Stomach (tissue), 9 donors: Measurements from ENCODE around the gene C5orf63. TPM values are rescaled to one million over a fixed set of nuclear protein-coding genes. Genes with fewer than 3 reads are reported as not detected.

Experiments
- DNase-seq, 2 donors: peaks; one replicate each; pipeline versions ENCODE4 v3.0.0 to v3.0.0-alpha.2; 2013 to 2019
- H3K27ac ChIP-seq, 5 donors: fragments of 200-600 bp in 4 of 5; sonication (generic) in 4 of 5; one replicate each; pipeline ENCODE4 v1.5.1; 2013 to 2019; ENCODE audit warnings: mild to moderate bottlenecking in 1 of 5, moderate library complexity in 1 of 5
- H3K27me3 ChIP-seq, 3 donors: fragments of 200-600 bp; sonication (generic); one replicate each; pipeline ENCODE4 v1.5.1; 2017 to 2019; ENCODE audit warnings: mixed run types in 1 of 3
- H3K36me3 ChIP-seq, 4 donors: fragments of 200-600 bp; sonication (generic); 1 replicate in 3 of 4; 2 replicates in 1 of 4; pipeline ENCODE4 v1.5.1; 2016 to 2019
- H3K4me1 ChIP-seq, 4 donors: fragments of 200-600 bp; sonication (generic); one replicate each; pipeline ENCODE4 v1.5.1; 2016 to 2019
- H3K4me3 ChIP-seq, 4 donors: fragments of 200-600 bp; sonication (generic) in 3 of 4; one replicate each; pipeline ENCODE4 v1.5.1; 2016 to 2019; ENCODE audit warnings: mild to moderate bottlenecking in 1 of 4
- H3K9me3 ChIP-seq, 4 donors: fragments of 200-600 bp; sonication (generic); one replicate each; pipeline ENCODE4 v1.5.1; 2016 to 2019
- EP300 ChIP-seq: sonication (generic); formaldehyde crosslinking; IDR thresholded peaks from one replicate; pipeline ENCODE4 v1.6.1; 2017; ENCODE audit warnings: antibody characterized with exemption
- POLR2A ChIP-seq, 4 donors: fragments of 450-650 bp; IDR thresholded peaks; one replicate each; pipeline ENCODE4 v1.6.1; 2016; ENCODE audit warnings: antibody characterized with exemption in 4 of 4, control low read depth in 2 of 4, mild to moderate bottlenecking in 1 of 4, moderate library complexity in 1 of 4
- POLR2AphosphoS5 ChIP-seq, 3 donors: sonication (generic); formaldehyde crosslinking; IDR thresholded peaks; one replicate each; pipeline ENCODE4 v1.6.1; 2016; ENCODE audit warnings: antibody characterized with exemption in 3 of 3
- WGBS, 5 donors: extraction: QIAGEN DNeasy Blood & Tissue Kit in 3 of 5; methylation state at CpG; one replicate each; pipeline versions ENCODE4 v1.1.5 to v1.1.7; 2013 to 2018; 5-methylcytosine and 5-hydroxymethylcytosine counted together
- intact Hi-C: fragments of 100-400 bp; cut with DNase I; formaldehyde crosslinking; loops from one replicate; pipeline ENCODE4 v1.15.1; 2023; ENCODE audit warnings: low total_unique reads
- polyA plus RNA-seq, 3 donors: library from polyadenylated mRNA; stranded (reverse); fragments of 200-250 nt; gene quantifications; one replicate each; pipeline ENCODE4 v1.2.3, GENCODE V29; 2013
- total RNA-seq, 5 donors: library from RNA; depleted of rRNA; stranded (reverse); fragments of >200 nt; gene quantifications; one replicate each; pipeline versions ENCODE4 v1.1.0 to v1.2.3, GENCODE V29; 2014 to 2016
- TF ChIP-seq, protein P1 (sequence below), 7 experiments: fragments of 450-650 bp in 4 of 7; fragments of 200-600 bp in 3 of 7; sonication (generic) in 3 of 7; IDR thresholded peaks; one replicate each; pipeline ENCODE4 v1.5.1; 2016 to 2019; ENCODE audit warnings: antibody characterized with exemption in 7 of 7, control low read depth in 2 of 7, mild to moderate bottlenecking in 1 of 7
- donor health status: healthy with polysubstance abuse.
- donor health status: Bipolar disorder and iron deficiency.
- donor health status: healthy.

C5orf63 gene
- total and polyA plus RNA-seq, 8 donors, result 0.45 to 16.8 (median 5.0) TPM

DNA sequence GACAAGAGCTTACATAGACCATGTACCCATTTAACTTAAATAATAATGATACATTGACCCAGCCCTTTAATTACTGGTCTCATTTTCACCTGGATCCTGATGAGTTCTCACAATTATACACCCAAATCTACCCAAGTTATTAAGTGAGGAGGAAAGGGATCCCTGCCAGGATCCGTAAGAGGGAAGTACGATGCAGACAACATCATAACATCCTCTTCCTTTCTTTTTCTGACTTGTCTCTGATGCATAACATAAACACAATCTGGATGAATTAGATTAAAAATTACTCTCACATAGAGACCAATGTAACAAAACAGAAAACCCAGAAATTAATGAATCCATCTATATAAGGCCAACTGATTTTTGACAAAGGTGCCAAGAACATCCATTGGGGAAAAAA, 59.9 kb downstream of the C5orf63 start:
- no peaks in the 10 kb centered on the region for H3K27me3 ChIP-seq
- H3K27ac ChIP-seq, result no peak overlapping the region
- H3K4me3 ChIP-seq, result no peak overlapping the region
- WGBS, 5 donors, result 65 to 94% (median 79%) methylated on average over 2 of the region's 2 CpGs
- H3K4me1 ChIP-seq, result peaks cover 0 to 4% (median 0%) of the 10 kb centered on the region in 4 donors
- no peaks in the 10 kb centered on the region for H3K36me3 ChIP-seq
- TF ChIP-seq POLR2AphosphoS5 (IDR thresholded peaks at IDR 0.05) (no peak), POLR2A (IDR thresholded peaks at IDR 0.05) (no peak)
- TF ChIP-seq, protein P1, sequence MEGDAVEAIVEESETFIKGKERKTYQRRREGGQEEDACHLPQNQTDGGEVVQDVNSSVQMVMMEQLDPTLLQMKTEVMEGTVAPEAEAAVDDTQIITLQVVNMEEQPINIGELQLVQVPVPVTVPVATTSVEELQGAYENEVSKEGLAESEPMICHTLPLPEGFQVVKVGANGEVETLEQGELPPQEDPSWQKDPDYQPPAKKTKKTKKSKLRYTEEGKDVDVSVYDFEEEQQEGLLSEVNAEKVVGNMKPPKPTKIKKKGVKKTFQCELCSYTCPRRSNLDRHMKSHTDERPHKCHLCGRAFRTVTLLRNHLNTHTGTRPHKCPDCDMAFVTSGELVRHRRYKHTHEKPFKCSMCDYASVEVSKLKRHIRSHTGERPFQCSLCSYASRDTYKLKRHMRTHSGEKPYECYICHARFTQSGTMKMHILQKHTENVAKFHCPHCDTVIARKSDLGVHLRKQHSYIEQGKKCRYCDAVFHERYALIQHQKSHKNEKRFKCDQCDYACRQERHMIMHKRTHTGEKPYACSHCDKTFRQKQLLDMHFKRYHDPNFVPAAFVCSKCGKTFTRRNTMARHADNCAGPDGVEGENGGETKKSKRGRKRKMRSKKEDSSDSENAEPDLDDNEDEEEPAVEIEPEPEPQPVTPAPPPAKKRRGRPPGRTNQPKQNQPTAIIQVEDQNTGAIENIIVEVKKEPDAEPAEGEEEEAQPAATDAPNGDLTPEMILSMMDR (IDR thresholded peaks at IDR 0.05), result no peak
- intact Hi-C loops, result no loop called here
- no peak for DNase-seq
- H3K9me3 ChIP-seq, result no peaks in the 10 kb centered on the region

DNA sequence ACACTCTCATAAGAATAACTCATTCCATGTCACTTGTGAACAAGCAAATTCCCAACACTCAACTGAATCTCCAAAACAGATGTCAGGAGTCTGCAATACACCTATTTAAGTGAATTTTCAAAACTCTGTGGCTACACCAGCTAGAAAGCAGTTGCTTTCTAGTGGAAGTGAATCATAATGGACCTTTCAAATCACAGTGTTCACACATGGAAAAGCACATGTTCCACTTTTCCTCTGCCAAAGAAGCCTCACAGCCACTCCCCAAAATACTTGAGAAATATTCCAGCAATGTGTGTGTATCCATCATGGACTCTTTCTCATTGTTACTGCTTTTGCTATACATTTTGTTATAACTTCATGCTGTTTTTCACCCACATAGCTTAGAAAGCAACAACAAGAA, 60.4 kb downstream of the C5orf63 start:
- H3K27ac ChIP-seq, result no peak overlapping the region
- intact Hi-C loops, result no loop called here
- no peaks in the 10 kb centered on the region for H3K27me3 ChIP-seq
- no peak for DNase-seq
- TF ChIP-seq, protein P1 (IDR thresholded peaks at IDR 0.05), result no peak
- TF ChIP-seq POLR2A (IDR thresholded peaks at IDR 0.05) (no peak), EP300 (no peak), POLR2AphosphoS5 (IDR thresholded peaks at IDR 0.05) (no peak)
- H3K4me3 ChIP-seq, result no peak overlapping the region
- H3K4me1 ChIP-seq, result peaks cover 0 to 4% (median 0%) of the 10 kb centered on the region in 4 donors
- no peaks in the 10 kb centered on the region for H3K36me3 ChIP-seq
- no peaks in the 10 kb centered on the region for H3K9me3 ChIP-seq

DNA sequence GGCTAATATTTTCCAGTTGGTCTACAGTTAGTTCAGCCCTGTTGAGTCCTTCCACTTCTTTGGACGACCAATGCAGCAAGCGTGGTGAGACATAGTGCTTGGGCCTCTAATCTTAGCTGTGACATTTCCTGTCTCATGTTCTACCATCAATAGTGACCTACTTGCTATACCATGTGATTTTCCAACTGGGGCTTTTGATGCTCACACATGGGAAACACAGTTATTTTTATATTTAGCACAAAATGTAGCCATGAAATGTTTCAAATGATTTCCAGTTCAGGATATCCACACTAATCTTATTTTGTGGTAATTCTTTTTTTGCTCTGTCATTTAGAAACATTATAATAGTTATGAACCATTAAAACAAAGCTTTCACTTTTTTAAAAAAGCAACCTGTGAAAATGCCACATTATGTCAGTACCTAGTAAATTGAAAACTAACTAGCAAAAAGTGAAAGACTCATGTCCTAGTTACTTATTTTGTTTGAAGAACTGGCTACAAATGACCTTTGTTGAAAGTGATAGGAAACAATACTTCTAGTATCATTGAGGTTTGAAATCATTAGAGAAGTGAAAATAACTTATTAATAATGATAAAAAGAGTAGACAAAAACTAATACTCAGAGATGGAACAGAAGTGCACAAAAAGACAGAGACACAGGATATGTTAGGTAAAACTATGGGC, 61.2 kb downstream of the C5orf63 start:
- H3K4me1 ChIP-seq, result peaks cover 0 to 4% (median 0%) of the 10 kb centered on the region in 4 donors
- intact Hi-C loops, result no loop called here
- H3K27ac ChIP-seq, result no peak overlapping the region
- no peak for DNase-seq
- H3K36me3 ChIP-seq, result no peaks in the 10 kb centered on the region
- H3K27me3 ChIP-seq, result no peaks in the 10 kb centered on the region
- TF ChIP-seq POLR2A (IDR thresholded peaks at IDR 0.05) (no peak), POLR2AphosphoS5 (IDR thresholded peaks at IDR 0.05) (no peak), EP300 (no peak)
- TF ChIP-seq, protein P1 (IDR thresholded peaks at IDR 0.05), result no peak
- WGBS, 5 donors, result 74 to 93% (median 84%) methylated on average over 2 of the region's 2 CpGs
- H3K9me3 ChIP-seq, result no peaks in the 10 kb centered on the region
- no peak overlapping the region for H3K4me3 ChIP-seq

DNA sequence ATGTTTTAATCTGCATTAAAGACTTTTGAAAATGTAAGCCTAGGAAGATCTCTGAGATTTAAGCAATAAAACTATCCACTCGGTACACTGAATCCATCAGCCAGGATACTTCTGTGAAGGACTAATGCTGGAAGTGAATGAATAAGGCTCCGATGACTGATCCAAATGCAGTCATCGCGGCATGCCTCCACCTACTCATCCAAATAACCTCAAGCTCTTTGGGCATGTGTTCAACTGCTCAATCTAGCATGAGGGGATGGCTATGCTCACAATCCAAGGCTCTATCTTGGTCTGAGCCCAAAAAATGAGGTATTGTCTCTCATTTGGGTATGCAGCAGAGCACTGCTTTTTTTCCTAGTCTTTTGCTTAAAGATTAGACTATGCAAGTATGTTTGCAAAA, 62.1 kb downstream of the C5orf63 start:
- no peaks in the 10 kb centered on the region for H3K27me3 ChIP-seq
- peaks cover 0 to 4% (median 0%) of the 10 kb centered on the region in 4 donors for H3K4me1 ChIP-seq
- H3K4me3 ChIP-seq, result no peak overlapping the region
- intact Hi-C loops, result no loop called here
- 77 to 92% (median 89%) methylated on average over 4 of the region's 4 CpGs for WGBS, 5 donors
- TF ChIP-seq POLR2A (IDR thresholded peaks at IDR 0.05), result no peak
- TF ChIP-seq, protein P1 (IDR thresholded peaks at IDR 0.05), result no peak
- TF ChIP-seq EP300, result no peak
- no peak for TF ChIP-seq POLR2AphosphoS5 (IDR thresholded peaks at IDR 0.05)
- H3K36me3 ChIP-seq, result no peaks in the 10 kb centered on the region
- H3K9me3 ChIP-seq, result no peaks in the 10 kb centered on the region
- no peak overlapping the region for H3K27ac ChIP-seq
- DNase-seq, result no peak
